Tibial nerve (tissue), 4 donors: Measurements from ENCODE around the gene SKI.

Experiments
- EP300 ChIP-seq, 2 donors: sonication (generic); formaldehyde crosslinking; IDR thresholded peaks; one replicate each; pipeline ENCODE4 v1.6.1; 2017; ENCODE audit warnings: antibody characterized with exemption in 2 of 2, mild to moderate bottlenecking in 1 of 2
- POLR2A ChIP-seq, 2 donors: fragments of 450-650 bp; IDR thresholded peaks; one replicate each; pipeline ENCODE4 v1.6.1; 2017; ENCODE audit warnings: antibody characterized with exemption in 2 of 2, mild to moderate bottlenecking in 2 of 2, moderate library complexity in 2 of 2
- TF ChIP-seq, protein P1 (sequence below), 5 experiments: fragments of 200-600 bp in 3 of 5; fragments of 450-650 bp in 2 of 5; sonication (generic) in 3 of 5; IDR thresholded peaks; one replicate each; pipeline ENCODE4 v1.5.1; 2016 to 2019; ENCODE audit warnings: antibody characterized with exemption in 5 of 5, mild to moderate bottlenecking in 3 of 5, moderate library complexity in 2 of 5

DNA sequence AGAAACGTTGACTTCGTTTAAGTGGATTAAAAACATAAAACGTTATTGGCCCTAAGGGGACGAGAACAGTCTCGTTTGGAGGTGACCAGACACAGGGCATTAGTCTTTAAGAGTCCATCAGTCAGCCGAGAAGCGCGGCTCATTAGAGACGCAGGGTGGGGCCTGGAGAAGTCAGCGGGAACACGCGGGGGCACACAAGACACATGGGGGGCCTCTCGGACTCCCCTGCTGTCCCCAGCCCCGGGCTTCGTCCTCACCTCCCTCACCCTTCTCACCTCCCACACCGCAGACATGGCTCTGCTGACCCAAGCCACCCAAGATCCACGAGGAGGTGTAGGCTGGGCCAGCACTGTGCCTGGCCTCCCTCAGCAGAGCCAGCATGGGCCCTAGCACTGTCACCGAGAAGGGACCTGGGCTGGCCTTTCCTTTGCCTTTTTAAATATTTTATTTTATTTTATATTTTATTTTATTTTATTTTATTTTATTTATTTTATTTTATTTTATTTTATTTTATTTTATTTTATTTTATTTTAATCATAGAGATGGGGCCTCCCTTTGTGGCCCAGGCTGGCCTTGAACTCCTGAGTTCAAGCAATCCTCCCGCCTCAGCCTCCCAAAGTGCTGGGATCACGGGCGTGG lies 114.4 kb downstream of the SKI start:
- TF ChIP-seq POLR2A (IDR thresholded peaks at IDR 0.05) (no peak), EP300 (IDR thresholded peaks at IDR 0.05) (no peak)
- TF ChIP-seq, protein P1, sequence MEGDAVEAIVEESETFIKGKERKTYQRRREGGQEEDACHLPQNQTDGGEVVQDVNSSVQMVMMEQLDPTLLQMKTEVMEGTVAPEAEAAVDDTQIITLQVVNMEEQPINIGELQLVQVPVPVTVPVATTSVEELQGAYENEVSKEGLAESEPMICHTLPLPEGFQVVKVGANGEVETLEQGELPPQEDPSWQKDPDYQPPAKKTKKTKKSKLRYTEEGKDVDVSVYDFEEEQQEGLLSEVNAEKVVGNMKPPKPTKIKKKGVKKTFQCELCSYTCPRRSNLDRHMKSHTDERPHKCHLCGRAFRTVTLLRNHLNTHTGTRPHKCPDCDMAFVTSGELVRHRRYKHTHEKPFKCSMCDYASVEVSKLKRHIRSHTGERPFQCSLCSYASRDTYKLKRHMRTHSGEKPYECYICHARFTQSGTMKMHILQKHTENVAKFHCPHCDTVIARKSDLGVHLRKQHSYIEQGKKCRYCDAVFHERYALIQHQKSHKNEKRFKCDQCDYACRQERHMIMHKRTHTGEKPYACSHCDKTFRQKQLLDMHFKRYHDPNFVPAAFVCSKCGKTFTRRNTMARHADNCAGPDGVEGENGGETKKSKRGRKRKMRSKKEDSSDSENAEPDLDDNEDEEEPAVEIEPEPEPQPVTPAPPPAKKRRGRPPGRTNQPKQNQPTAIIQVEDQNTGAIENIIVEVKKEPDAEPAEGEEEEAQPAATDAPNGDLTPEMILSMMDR (IDR thresholded peaks at IDR 0.05): no peak
